Umbilical cord (tissue), 2 donors: ENCODE measurements around the gene SPSB1. TPM values are rescaled to one million over a fixed set of nuclear protein-coding genes. Genes with fewer than 3 reads are reported as not detected.
A peak's percentile ranks its signal among the peaks of the same experiment; 100 is the strongest.

Experiments
- DNase-seq: peaks from one replicate; pipeline ENCODE4 v3.0.0-alpha.2; 2015; ENCODE audit warnings: low spot score
- total RNA-seq: library from RNA; depleted of rRNA; stranded (reverse); fragments of >200 nt; gene quantifications from one replicate; pipeline ENCODE4 v1.2.3, GENCODE V29; 2014; ENCODE audit warnings: low replicate concordance; ENCODE audit not compliant: insufficient read depth

The SPSB1 gene
- total RNA-seq, 1 donor from 2014 or later: 43.3 TPM

DNA sequence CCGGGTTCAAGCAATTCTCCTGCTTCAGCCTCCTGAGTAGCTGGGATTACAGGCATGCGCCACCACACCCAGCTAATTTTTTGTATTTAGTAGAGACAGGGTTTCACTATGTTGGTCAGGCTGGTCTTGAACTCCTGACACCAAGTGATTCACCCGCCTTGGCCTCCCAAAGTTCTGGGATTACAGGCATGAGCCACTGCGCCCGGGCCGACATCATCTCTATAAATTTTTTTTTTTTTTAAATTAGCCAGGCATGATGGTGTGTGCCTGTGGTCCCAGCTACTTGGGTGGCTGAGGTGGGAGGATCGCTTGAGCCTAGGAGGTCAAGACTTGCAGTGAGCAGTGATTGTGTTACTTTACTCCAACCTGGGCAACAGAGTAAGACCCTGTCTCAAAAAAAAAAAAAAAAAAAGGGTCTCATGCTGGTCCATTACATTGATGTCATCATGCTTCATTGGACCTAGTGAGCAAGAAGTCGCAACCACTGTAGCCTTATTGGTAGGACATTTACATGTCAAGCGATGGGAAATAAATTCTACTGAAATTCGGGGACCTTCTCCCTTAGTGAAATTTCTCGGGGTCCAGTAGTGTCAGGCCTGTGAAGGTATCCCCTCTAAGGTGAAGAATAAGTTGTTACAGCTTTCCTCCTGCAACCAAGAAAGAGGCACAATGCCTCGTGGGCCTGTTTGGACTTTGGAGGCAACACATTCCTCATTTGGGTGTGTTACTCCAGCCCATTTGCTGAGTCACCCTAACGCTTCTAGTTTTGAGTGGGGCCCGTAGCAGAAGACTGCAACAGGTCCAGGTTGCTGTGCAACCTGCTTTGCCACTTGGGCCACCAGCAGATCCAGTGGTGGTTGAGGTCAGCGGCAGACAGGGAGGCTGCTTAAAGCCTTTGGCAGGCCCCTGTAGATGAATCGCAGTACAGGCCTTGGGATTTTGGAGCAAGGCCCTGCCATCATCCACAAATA is 7.2 kb downstream of the SPSB1 start:
- peak; percentile 51 for DNase-seq

DNA sequence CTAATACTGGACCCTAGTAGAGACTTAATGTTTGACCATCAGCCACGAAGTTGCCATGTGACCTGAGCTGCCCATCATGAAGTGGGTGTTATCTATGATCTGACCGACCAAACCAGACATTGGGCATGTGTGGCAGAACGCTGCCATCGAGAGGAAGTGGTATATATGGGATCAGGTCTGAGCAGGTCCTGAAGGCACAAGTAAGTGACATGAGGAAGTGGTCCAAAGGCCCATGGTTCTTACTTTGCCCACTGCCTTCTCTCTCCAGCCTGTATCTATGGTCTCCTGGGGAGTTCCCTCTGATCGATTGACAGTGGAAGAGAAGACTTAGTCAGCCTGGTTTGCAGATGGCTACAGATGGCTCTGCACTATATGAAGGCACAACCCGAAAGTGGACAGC is 7.9 kb downstream of the SPSB1 start:
- DNase-seq: no peak

DNA sequence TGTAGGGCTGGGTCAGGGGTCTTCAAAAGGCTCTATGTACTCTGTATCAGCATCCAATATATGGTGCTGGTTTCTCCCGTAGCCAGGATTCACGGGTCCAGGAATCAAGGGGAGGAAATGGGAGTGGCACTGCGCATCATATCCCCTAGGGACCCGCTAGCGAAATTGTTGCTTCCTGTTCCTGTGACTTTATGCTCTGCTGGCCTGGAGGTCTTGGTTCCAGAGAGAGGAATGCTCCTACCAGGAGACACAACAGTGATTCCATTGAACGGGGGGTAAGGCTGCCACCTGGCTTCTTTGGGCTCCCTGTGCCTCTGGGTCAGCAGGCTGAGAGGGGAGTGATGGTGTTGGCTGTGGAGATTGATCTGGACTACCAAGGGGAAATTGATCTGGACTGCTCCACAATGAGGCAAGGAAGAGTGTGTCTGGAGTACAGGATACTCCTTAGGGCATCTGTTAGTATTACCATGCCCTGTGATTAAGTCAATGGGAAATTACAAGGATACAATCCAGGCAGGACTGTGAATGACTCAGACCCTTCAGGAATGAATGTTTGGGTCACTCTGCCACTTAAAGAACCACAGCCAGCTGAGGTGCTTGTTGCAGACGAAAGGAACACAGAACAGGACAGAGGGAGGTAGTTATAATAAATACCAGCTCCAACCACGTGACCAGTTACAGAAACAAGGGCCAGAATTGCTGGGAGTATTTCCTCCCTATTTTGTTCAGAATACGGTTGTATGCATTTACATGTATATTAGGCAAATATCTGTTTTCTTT is 10.2 kb downstream of the SPSB1 start:
- peak; percentile 75 for DNase-seq

DNA sequence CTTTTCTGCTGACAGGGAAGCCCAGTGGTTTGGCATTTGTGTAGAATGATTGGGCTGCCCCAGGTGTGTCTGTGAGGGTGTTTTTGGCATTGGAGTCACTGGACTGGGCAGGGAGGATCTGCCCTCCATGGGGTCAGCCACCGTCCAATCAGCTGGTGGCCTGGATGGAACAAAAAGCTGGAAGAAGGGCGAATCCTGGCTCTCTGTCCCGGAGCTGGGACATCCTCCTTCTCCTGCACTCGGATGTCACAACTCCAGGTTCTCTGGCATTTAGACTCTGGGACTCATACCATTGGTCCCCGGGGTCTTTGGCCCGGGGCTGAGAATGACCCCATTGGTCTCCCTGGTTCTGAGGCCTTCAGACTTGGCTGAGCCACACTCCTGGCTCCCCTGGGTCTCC is 11.2 kb downstream of the SPSB1 start:
- no peak for DNase-seq

DNA sequence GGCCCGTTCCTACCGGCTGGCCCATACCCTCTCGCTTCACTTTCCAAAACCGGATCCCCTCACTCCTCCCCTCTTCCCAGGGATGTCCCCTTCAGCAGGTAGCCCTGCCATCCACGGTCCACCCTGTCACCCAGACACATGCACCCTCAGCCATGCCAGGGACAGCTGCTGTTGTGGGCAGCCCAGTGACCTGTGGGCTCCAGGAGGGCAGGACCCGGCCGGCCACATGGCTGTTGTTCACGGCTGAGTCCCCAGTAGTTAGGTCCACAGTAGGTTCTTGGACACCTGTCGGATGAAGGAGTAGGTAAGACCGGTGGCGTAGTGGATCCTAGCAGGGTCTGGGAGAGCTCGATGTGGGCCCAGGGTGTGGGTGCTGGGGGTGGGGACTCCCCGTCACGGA is 12.5 kb downstream of the SPSB1 start:
- no peak for DNase-seq

DNA sequence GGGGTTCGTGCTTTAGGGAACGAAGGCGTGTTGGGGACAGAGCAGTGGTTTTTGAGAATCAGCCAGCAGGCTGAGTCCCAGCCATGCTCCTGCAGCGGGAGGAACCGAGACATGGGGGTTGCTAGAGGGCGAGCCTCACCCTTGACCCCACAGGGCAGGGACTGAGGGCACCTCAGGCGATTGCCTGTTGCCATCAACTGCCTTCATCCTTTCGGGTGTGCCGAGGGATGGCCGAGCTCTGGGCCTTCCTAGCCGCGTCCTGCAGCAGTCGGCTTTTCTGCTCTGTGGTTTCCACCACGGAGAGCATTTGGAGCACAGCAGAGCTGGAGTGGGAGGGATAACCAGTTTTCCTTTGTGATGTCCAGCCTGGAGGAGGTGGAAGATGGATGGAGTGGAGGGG is 13.3 kb downstream of the SPSB1 start:
- DNase-seq: no peak

DNA sequence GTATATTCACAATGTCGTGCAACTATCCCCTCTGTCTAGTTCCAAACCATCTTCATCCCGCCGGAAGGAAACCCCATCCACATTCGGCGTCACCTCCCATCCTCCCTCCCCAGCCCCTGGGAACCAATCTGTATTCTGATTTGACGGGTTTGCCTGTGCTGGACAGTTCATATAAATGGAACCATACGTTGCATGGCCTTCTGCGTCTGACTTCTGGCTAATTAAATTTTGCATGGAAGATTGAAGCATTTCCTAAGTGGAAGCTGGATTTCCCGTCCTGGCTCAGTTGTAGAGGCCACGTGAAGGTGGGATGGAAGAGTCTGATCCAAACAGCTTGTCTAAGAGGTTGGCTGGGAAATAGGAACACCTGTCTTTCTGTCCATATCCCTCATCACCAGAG is 14.6 kb downstream of the SPSB1 start:
- DNase-seq: no peak

DNA sequence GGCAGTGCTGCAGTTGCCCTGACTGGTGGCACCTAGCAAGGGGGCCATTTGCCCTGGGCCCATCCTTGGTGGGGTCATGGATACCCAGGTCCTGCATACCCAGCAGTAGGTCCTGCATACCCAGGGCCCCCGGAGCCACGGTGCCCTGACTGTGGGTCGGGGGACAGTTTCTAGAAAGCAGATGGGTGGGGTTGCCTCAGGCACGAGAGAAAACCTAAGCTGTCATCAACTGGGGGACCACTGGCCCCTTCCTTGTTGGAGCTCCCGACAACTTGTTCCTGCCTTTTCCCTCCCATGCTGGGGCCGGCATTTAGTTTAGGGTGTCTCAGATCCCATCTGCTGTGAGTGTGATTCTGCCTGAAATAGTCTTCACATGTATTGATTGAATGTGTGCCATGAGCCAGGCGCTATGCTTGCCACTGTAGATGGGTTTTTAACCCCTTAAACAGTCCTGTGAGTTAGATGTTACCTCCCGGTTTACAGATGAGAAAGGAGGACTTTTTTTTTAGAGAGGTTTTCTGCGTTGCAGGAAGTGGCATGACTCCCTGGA is 15.6 kb downstream of the SPSB1 start:
- no peak for DNase-seq

DNA sequence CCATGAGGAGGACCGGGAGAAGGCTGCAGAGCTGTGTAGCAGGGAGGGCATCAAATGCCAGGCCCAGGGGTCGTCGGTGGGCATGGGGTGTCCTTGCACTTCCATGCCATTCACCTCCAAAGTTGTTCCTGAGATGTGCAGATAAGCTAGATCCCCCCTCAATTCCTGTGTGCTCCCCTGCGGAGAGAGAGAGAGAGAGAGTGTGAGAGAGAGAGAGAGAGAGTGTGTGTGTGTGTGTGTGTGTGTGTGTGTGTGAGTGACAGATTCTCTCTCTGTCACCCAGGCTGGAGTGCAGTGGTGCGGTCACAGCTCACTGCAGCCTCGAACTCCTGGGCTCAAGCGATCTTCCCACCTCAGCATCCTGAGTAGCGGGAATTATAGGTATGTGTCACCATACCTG is 16.4 kb downstream of the SPSB1 start:
- no peak for DNase-seq

DNA sequence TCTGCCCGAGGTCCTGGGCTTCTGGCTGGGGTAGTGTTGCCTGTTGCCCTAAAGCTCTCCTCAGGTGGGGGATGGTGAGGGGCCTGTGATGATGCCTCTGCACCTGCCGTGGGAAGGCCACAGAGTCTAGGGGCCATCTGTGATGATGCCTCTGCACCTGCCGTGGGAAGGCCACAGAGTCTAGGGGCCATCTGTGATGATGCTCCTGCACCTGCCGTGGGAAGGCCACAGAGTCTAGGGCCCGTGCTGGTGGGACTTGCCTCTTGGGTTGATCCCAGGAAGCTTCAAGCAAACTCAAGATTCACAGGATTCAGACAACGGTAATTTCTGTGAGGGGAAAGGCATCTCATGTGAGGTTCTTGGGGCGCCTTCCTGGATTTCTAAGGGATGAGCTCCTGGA is 17.3 kb downstream of the SPSB1 start:
- no peak for DNase-seq

DNA sequence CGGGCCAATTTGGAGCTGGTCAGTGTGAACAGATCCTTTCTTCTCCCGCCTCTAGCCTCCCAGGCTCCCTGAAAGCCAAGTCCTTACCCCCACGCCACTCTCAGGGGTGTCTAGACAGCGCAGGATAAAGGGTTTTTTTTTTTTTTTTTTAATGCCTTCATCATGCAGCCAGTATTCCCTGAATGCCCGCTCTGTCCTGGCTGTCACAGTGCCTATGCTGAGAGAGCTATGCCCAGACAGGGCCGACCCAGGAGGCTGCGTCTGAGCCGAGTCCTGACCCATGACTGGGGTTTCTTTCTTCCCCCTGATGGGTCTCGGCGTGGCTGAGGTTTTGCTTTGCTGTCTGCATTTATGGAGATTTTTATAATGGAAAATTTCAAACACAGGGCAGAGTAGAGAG is 18.3 kb downstream of the SPSB1 start:
- DNase-seq: no peak

DNA sequence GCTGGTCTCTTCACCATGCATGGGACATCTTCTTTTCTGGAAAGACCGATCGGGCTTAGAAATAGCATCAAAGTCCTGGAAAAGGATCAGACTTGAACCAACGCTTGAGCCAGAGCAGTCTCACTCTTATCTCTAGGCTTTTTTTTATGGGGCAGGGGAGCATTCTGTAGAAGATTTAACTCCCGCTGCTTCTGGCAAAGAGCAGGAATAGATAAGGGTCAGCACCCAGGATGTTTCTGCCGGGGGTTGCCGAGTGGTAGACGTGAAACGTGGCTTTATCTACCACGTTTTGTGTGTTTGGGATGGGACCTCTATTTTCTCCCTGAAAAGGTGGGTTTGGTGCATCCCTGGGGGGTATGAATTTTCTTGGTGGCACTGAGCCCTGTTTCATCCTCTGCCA is 18.8 kb downstream of the SPSB1 start:
- peak; percentile 92 for DNase-seq

DNA sequence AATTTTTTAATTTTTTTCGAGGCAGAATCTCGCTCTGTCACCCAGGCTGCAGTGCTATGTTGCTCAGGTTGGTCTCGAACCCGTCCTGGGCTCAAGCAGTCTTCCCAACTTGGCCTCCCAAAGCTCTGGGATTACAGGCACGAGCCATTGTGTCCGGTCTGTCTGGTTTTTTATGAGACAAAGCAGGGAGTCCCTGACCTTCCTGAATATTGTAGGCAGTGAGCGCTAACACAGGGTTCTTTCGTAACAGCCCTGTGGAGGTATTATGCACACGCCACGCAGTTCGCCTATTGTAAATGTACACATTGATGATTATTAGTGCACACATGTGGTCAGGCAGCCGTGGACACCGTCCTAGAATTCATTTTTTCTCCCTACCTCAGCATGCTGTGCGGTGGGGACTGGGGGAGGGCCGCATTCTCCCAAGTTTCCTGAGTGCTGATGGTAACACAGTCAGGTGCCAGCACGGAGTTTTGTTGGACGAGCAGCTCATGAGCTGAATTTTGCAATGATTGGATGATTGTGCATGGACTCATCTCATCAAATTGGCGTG is 19.6 kb downstream of the SPSB1 start:
- DNase-seq: peak; percentile 69

DNA sequence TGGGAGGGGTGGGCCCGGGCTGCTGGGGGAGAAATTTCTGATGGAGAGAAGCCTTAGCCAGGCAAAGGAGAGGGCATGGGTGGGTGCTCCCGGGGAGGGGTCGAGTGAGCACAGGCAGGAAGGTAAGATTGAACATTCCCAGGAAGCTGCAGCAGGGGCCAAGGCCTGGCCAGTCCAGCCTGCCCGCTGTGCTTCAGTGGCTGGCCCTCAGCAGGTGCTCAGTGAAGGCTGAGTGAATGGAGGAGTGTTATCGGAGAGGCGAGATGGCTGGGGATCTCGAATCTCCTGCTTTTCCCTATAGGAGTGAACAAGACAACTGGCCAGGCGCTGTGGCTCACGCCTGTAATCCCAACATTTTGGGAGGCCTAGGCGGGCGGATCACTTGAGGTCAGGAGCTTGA is 20.9 kb downstream of the SPSB1 start:
- no peak for DNase-seq

DNA sequence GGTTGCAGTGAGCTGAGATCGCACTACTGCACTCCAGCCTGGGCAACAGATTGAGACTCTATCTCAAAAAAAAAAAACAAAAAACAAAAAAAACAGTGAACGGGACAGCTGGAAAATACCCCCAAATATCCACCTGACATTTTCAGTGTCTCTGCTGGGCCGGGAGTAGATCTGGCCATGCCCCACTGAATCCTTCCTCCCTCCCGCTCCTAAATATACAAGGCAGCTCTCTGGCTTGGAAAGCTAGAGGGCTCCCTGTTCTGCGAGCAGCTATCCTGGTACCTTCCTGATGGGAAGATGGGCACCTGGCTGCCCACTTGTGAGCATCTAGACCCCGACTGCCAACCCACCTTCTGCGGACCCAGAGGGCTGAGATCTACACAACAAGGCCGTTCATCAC is 21.4 kb downstream of the SPSB1 start:
- no peak for DNase-seq

DNA sequence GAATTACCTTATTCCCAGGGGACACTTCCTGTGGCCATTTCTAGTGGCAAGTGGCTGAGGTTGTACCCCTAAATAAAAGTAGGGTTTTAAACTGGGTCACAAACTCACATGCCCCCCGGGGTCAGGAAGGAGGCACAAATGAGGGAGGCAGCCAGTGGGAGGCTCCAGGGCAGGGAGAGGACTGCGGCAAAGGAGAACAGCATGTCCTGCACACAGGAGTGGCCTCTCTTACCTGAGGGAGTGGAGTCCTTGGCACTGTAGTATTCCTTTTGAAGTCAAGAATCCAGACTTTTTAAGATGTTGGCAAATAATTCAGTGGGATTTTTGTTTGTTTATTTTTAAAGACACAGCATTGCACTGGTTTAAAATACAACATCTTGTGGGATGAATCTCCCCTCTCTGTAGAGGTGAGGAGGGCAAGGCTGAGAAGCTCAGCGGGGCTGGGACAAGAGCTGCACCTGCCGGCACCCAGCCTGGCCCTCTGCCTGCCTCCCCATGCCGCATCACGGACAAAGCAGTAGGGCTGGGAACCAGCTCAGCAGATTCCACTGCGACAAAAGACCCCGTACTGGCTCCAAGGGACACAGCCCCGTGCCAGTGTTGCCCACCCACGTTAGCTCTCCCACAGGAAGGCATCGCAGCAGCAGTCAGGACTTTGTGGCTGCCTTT is 22.2 kb downstream of the SPSB1 start:
- DNase-seq: no peak

DNA sequence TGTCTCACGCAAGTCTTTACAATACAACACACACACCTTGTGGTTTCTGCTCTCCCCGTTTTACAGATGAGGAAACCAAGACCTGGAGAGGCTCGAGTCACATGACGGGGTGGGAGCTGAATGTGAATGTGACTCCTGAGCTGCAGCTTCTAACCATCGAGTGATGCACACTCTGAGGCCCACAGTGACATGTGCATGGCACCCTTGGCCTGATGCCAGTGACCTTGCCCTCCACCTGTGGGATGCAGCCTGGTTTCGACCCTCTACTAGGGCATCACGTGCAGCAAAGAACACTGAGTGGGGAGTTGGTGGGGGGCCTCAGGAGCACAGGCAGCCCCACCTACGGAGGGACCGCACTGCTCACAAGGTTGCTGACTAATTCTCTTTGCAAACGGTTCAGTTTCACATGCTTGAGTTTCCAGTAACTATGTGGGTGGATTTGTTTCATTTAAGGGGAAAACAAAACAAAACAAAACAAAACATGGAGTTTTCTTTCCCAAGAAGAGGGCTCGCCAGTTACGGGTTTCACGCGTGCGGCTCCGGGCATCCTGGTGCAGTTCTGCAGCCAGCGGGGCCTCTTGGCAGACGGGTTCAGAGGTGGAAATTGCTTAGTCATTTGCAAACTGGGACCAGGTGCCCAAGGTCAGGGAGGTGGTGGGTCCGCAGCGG is 22.9 kb downstream of the SPSB1 start:
- DNase-seq: no peak

DNA sequence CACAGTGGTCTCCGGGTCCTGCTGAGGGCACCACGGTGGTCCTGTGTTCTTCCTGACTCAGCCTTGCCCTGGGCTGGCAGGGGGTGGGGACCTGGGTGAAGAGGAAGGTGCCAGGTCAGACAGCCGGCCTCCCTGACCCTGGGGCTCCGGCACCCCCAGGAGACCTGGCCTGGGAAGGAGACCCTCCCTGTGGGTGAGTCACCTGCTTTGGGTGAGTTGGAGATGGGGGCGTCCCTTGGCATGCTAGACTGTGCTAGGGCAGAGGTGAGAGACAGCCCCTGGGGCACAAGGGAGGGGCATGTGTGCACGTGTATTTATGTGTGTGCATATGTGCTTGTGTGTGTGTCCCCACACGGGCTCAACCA is 23.4 kb downstream of the SPSB1 start:
- no peak for DNase-seq

DNA sequence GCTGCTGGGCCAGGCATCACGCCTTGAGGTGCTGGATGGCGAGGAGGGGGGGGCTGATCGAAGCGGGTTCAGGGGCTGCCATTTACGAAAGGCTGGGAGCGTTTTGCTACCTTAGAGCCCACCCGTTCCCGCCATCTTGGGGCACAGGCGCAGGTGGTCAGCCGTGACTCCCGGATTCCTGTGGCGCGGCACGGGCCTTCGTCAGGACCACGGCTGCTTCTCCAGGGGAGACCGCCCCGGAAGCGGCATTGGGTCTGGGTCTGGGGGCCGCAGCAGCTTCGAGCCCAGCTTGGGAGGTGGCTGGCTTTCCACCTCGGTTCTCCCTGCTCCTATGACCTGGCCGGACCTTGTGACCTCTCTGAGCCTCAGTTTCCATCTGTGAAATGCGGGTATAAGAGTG is 23.8 kb downstream of the SPSB1 start:
- DNase-seq: no peak

DNA sequence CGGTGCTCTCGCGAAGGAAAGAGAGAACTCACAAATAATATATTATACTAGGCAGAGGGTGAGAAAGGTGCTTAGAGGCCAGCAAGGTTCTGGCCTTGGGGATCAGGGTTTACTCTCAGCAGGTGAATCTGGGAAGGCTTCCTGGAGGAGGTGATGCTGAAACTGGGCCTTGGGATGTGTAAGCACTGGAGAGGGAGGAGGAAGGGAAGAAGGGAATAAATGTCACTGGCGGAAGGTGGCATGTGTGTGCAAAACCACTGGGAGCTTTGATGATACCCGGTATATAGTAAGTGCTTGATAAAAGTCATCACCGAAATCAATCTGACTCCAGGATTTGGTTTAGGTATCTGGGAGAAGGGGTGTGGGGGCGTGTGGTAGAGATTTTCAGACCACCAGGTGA is 24.4 kb downstream of the SPSB1 start:
- DNase-seq: no peak
